ENCODE data around the gene CEP104.

The CEP104 gene

DNA sequence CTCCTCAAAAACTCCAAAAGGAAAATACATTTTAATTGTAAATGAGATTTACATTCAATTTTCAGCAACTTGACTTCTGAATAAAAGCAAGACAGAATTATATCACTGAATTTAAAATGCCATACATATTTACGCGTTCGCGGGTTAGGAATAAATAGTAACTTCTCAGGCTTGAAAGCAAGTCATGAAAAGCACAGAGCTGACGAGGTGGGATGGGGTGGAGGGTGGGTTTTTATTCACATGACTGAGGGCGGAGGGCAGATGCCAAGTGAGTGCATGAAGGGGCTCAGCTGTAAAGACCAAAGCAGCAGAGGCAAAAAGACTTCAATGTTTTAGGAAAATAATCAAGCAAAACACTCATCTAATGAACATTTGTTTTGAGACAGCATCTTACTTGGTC lies 5.7 kb downstream of the CEP104 start:
- no peak for TF ChIP-seq CTCF (IDR thresholded peaks at IDR 0.05; ENCODE audit: insufficient read depth, low read length)
- TF ChIP-seq GABPA (IDR thresholded peaks at IDR 0.05; ENCODE audit: low read depth) = no peak
- TF ChIP-seq SPI1 (IDR thresholded peaks at IDR 0.05; ENCODE audit: borderline replicate concordance, low read depth) = no peak
- no peak for TF ChIP-seq POLR2AphosphoS5 (IDR thresholded peaks at IDR 0.05; ENCODE audit: low read depth)
- TF ChIP-seq, protein P1, sequence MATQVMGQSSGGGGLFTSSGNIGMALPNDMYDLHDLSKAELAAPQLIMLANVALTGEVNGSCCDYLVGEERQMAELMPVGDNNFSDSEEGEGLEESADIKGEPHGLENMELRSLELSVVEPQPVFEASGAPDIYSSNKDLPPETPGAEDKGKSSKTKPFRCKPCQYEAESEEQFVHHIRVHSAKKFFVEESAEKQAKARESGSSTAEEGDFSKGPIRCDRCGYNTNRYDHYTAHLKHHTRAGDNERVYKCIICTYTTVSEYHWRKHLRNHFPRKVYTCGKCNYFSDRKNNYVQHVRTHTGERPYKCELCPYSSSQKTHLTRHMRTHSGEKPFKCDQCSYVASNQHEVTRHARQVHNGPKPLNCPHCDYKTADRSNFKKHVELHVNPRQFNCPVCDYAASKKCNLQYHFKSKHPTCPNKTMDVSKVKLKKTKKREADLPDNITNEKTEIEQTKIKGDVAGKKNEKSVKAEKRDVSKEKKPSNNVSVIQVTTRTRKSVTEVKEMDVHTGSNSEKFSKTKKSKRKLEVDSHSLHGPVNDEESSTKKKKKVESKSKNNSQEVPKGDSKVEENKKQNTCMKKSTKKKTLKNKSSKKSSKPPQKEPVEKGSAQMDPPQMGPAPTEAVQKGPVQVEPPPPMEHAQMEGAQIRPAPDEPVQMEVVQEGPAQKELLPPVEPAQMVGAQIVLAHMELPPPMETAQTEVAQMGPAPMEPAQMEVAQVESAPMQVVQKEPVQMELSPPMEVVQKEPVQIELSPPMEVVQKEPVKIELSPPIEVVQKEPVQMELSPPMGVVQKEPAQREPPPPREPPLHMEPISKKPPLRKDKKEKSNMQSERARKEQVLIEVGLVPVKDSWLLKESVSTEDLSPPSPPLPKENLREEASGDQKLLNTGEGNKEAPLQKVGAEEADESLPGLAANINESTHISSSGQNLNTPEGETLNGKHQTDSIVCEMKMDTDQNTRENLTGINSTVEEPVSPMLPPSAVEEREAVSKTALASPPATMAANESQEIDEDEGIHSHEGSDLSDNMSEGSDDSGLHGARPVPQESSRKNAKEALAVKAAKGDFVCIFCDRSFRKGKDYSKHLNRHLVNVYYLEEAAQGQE (IDR thresholded peaks at IDR 0.05; ENCODE audit: insufficient replicate concordance, low read depth) = no peak
- no peak overlapping the region for H3K27ac ChIP-seq (replicated peaks)
- H3K27me3 ChIP-seq (ENCODE audit: insufficient read depth, poor library complexity, severe bottlenecking) = no peaks in the 10 kb centered on the region
- no peak overlapping the region for H3K4me3 ChIP-seq (replicated peaks; ENCODE audit: insufficient read depth, low read length)
- no peak for DNase-seq (ENCODE audit: low read depth in 1 of 2, low spot score in 1 of 2)

DNA sequence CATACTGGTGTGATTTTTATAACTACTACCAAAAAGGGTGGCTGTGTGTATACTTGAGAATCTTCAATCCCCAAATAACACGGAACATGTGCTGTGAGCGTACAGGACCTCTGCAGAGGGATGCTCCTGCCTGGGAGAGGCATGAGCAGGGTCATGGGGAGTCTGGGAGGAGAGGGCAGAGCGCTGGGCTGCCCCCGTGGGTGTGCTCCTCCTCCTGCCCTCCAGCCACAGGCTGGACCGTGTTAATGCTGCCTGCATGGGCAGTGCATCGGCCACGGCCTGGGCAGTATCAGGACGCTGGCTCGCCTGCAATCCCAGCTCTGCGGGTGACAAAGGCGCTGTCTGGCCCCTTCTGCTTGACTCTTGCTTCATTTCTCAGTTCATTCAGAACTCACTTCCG lies 6.2 kb downstream of the CEP104 start:
- Histone ChIP-seq H3K27me3 (ENCODE audit: insufficient read depth, poor library complexity, severe bottlenecking) (no peaks in the 10 kb centered on the region), H3K27ac (replicated peaks) (no peak overlapping the region), H3K4me3 (replicated peaks; ENCODE audit: insufficient read depth, low read length) (no peak overlapping the region)
- TF ChIP-seq, protein P1 (IDR thresholded peaks at IDR 0.05; ENCODE audit: insufficient replicate concordance, low read depth) = no peak
- DNase-seq (ENCODE audit: low read depth in 1 of 2, low spot score in 1 of 2) = no peak

- no peaks in the 10 kb centered on the region for H3K27me3 ChIP-seq (ENCODE audit: insufficient read depth, poor library complexity, severe bottlenecking)
- no peak for DNase-seq (ENCODE audit: low read depth in 1 of 2, low spot score in 1 of 2)
- no peak overlapping the region for H3K27ac ChIP-seq (replicated peaks)
- TF ChIP-seq GABPA (IDR thresholded peaks at IDR 0.05; ENCODE audit: low read depth) = no peak
- TF ChIP-seq POLR2AphosphoS5 (IDR thresholded peaks at IDR 0.05; ENCODE audit: low read depth) = no peak
- TF ChIP-seq, protein P1 (IDR thresholded peaks at IDR 0.05; ENCODE audit: insufficient replicate concordance, low read depth) = no peak
- no peak for TF ChIP-seq SPI1 (IDR thresholded peaks at IDR 0.05; ENCODE audit: borderline replicate concordance, low read depth)
- no peak for TF ChIP-seq CTCF (IDR thresholded peaks at IDR 0.05; ENCODE audit: insufficient read depth, low read length)
- H3K4me3 ChIP-seq (replicated peaks; ENCODE audit: insufficient read depth, low read length) = no peak overlapping the region
These were observed 9.9 kb downstream of the CEP104 start for GRCh38 chr1:3847081-3847480.

- H3K27ac ChIP-seq (replicated peaks) = no peak overlapping the region
- DNase-seq (ENCODE audit: low read depth in 1 of 2, low spot score in 1 of 2) = no peak
- no peak overlapping the region for H3K4me3 ChIP-seq (replicated peaks; ENCODE audit: insufficient read depth, low read length)
- no peaks in the 10 kb centered on the region for H3K27me3 ChIP-seq (ENCODE audit: insufficient read depth, poor library complexity, severe bottlenecking)
- TF ChIP-seq, protein P1 (IDR thresholded peaks at IDR 0.05; ENCODE audit: insufficient replicate concordance, low read depth) = no peak
- TF ChIP-seq CTCF (IDR thresholded peaks at IDR 0.05; ENCODE audit: insufficient read depth, low read length) (no peak), SPI1 (IDR thresholded peaks at IDR 0.05; ENCODE audit: borderline replicate concordance, low read depth) (no peak), GABPA (IDR thresholded peaks at IDR 0.05; ENCODE audit: low read depth) (no peak), POLR2AphosphoS5 (IDR thresholded peaks at IDR 0.05; ENCODE audit: low read depth) (no peak)
These were observed 10.5 kb downstream of the CEP104 start for GRCh38 chr1:3846541-3846940.

Data from HL-60 (cell line).